IPS DF 4.7 (cell line): ENCODE results near the gene DISP1.
"Not testable (repeated sequence)": the region's sequence is repeated elsewhere in the genome, so short reads cannot be mapped to it uniquely, and the experiment has no call there.

Experiments
- DNase-seq: peaks from one replicate; pipeline ENCODE4 v3.0.0-alpha.2; 2013; ENCODE audit warnings: low spot score; ENCODE audit errors: extremely low read depth

Gene DISP1

GRCh38 chr1:222794656-222795474, 20.0 kb upstream of the DISP1 start:
- DNase-seq = no peak

GRCh38 chr1:222798116-222798515, 16.7 kb upstream of the DISP1 start:
- DNase-seq = no peak

GRCh38 chr1:222798975-222799374, 15.9 kb upstream of the DISP1 start:
- DNase-seq = no peak

GRCh38 chr1:222801067-222801466, 13.8 kb upstream of the DISP1 start:
- no peak for DNase-seq

GRCh38 chr1:222811671-222812070, 3.2 kb upstream of the DISP1 start:
- DNase-seq = no peak

- no peak for DNase-seq
Measured at GRCh38 chr1:222813866-222814535, 838 bp upstream of the DISP1 start.

- no peak for DNase-seq
Measured at GRCh38 chr1:222815440-222815765, 564 bp downstream of the DISP1 start.

- no peak for DNase-seq
Measured at GRCh38 chr1:222817529-222817928, 2.7 kb downstream of the DISP1 start.

GRCh38 chr1:222818171-222818570, 3.3 kb downstream of the DISP1 start:
- no peak for DNase-seq

- no peak for DNase-seq
Measured at GRCh38 chr1:222820171-222820712, 5.4 kb downstream of the DISP1 start.

GRCh38 chr1:222821239-222821638, 6.4 kb downstream of the DISP1 start:
- no peak for DNase-seq

- DNase-seq = no peak
Measured at GRCh38 chr1:222823695-222824094, 8.9 kb downstream of the DISP1 start.

GRCh38 chr1:222824641-222825040, 9.8 kb downstream of the DISP1 start:
- no peak for DNase-seq

- no peak for DNase-seq
Measured at GRCh38 chr1:222828939-222829338, 14.1 kb downstream of the DISP1 start.

GRCh38 chr1:222829868-222830267, 15.0 kb downstream of the DISP1 start:
- no peak for DNase-seq

GRCh38 chr1:222833356-222833876, 18.6 kb downstream of the DISP1 start:
- DNase-seq = no peak

GRCh38 chr1:222843469-222844410, 28.9 kb downstream of the DISP1 start:
- DNase-seq = no peak

GRCh38 chr1:222844411-222844779, 29.6 kb downstream of the DISP1 start:
- no peak for DNase-seq

GRCh38 chr1:222845763-222846162, 30.9 kb downstream of the DISP1 start:
- no peak for DNase-seq

- DNase-seq = not testable (repeated sequence)
Measured at GRCh38 chr1:222850550-222850949, 35.7 kb downstream of the DISP1 start.

GRCh38 chr1:222852326-222852725, 37.5 kb downstream of the DISP1 start:
- DNase-seq = no peak
